ENCODE data around the gene ANXA7. TPM values are rescaled to one million over a fixed set of nuclear protein-coding genes. Genes with fewer than 3 reads are reported as not detected.
A peak's percentile ranks its signal among the peaks of the same experiment; 100 is the strongest.

Gene ANXA7
- total RNA-seq (85.5 and 132 TPM in 2 replicates), polyA plus RNA-seq (150 and 169 TPM in 2 replicates), polyA minus RNA-seq (ENCODE audit: low replicate concordance) (156 and 164 TPM in 2 replicates)
- 98.5 and 127 TPM in 2 replicates for polyA plus RNA-seq (2012)

- H3K27ac ChIP-seq (ENCODE audit: insufficient read depth, low read length) = peak within 1 kb of the TSS; percentile 98
- H4K20me1 ChIP-seq (ENCODE audit: control insufficient read depth, extremely low read depth, insufficient read depth, low read length) = no peaks in the 10 kb centered on the region
- peaks cover 41% of the 10 kb centered on the region for H3K79me2 ChIP-seq (ENCODE audit: control insufficient read depth, insufficient read depth, low read length)
- H3K27me3 ChIP-seq (ENCODE audit: control insufficient read depth, insufficient read depth, low read length) = no peaks in the 10 kb centered on the region
- H3K36me3 ChIP-seq (ENCODE audit: control insufficient read depth, insufficient read depth, low read length) = no peaks in the 10 kb centered on the region
- H2AFZ ChIP-seq (ENCODE audit: low read length) = peak within 1 kb of the TSS; percentile 79
- H3K4me1 ChIP-seq (ENCODE audit: control insufficient read depth, extremely low read depth, insufficient read depth, low read length) = peaks cover 4% of the 10 kb centered on the region
- TF ChIP-seq, protein P1, sequence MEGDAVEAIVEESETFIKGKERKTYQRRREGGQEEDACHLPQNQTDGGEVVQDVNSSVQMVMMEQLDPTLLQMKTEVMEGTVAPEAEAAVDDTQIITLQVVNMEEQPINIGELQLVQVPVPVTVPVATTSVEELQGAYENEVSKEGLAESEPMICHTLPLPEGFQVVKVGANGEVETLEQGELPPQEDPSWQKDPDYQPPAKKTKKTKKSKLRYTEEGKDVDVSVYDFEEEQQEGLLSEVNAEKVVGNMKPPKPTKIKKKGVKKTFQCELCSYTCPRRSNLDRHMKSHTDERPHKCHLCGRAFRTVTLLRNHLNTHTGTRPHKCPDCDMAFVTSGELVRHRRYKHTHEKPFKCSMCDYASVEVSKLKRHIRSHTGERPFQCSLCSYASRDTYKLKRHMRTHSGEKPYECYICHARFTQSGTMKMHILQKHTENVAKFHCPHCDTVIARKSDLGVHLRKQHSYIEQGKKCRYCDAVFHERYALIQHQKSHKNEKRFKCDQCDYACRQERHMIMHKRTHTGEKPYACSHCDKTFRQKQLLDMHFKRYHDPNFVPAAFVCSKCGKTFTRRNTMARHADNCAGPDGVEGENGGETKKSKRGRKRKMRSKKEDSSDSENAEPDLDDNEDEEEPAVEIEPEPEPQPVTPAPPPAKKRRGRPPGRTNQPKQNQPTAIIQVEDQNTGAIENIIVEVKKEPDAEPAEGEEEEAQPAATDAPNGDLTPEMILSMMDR (conservative IDR thresholded peaks at IDR 0.05 in 1 of 2, IDR thresholded peaks at IDR 0.05 in 1 of 2; ENCODE audit: low read depth in 1 of 2, low read length in 2 of 2) = peak; percentile 22 to 29
- TF ChIP-seq EZH2 (IDR thresholded peaks at IDR 0.05; ENCODE audit: low read length, missing control alignments) = no peak
- H3K9me3 ChIP-seq (ENCODE audit: control insufficient read depth, insufficient read depth, low read depth, low read length) = no peaks in the 10 kb centered on the region
- peak; percentile 80 to 81 for DNase-seq (ENCODE audit: low read depth in 2 of 2)
- peak within 1 kb of the TSS; percentile 80 to 99 (median 89) for H3K4me3 ChIP-seq (replicated peaks in 1 of 4; ENCODE audit: control extremely low read depth in 1 of 4, insufficient read depth in 1 of 4, low read depth in 3 of 4, low read length in 4 of 4)
- H3K4me2 ChIP-seq (ENCODE audit: extremely low read depth, insufficient read depth, low read length) = peak within 1 kb of the TSS; percentile 96
- H3K9ac ChIP-seq (ENCODE audit: insufficient read depth, low read length) = peak within 1 kb of the TSS; percentile 98
Observed at GRCh38 chr10:73413528-73414229, at the start of gene ANXA7. TSS of gene ANXA7 (minus strand) at chr10:73414058. CDS start at chr10:73400856, 13,202 bp downstream.

DNA sequence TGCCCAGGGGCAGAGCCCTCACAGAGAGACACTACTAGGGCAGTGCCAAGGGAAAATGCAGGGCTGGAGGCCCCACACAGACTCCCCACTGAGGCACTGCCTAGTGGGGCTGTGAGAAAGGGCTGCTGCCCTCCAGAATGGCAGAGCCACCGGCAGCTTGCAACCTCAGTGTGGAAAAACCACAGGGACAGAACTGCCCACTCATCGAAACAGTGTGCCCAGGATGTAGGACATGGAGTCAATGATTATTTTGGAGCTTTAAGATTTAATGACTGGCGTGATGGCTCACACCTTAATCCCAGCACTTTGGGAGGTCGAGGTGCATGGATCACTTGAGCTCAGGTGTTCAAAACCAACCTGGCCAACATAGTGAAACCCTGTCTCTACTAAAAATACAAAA, 47.0 kb upstream of the ANXA7 start:
- Histone ChIP-seq H3K27me3 (ENCODE audit: control insufficient read depth, insufficient read depth, low read length) (no peaks in the 10 kb centered on the region), H3K9ac (ENCODE audit: insufficient read depth, low read length) (no peak overlapping the region), H2AFZ (ENCODE audit: low read length) (no peak overlapping the region), H4K20me1 (ENCODE audit: control insufficient read depth, extremely low read depth, insufficient read depth, low read length) (no peaks in the 10 kb centered on the region), H3K79me2 (ENCODE audit: control insufficient read depth, insufficient read depth, low read length) (no peaks in the 10 kb centered on the region), H3K4me1 (ENCODE audit: control insufficient read depth, extremely low read depth, insufficient read depth, low read length) (no peaks in the 10 kb centered on the region), H3K36me3 (ENCODE audit: control insufficient read depth, insufficient read depth, low read length) (peaks cover 3% of the 10 kb centered on the region), H3K4me2 (ENCODE audit: extremely low read depth, insufficient read depth, low read length) (no peak overlapping the region), H3K4me3 (replicated peaks in 1 of 4; ENCODE audit: control extremely low read depth in 1 of 4, insufficient read depth in 1 of 4, low read depth in 3 of 4, low read length in 4 of 4) (no peak overlapping the region), H3K27ac (ENCODE audit: insufficient read depth, low read length) (no peak overlapping the region), H3K9me3 (ENCODE audit: control insufficient read depth, insufficient read depth, low read depth, low read length) (no peaks in the 10 kb centered on the region)
- TF ChIP-seq, protein P1 (conservative IDR thresholded peaks at IDR 0.05 in 1 of 2, IDR thresholded peaks at IDR 0.05 in 1 of 2; ENCODE audit: low read depth in 1 of 2, low read length in 2 of 2) = no peak
- no peak for TF ChIP-seq EZH2 (IDR thresholded peaks at IDR 0.05; ENCODE audit: low read length, missing control alignments)
- DNase-seq (ENCODE audit: low read depth in 2 of 2) = no peak

DNA sequence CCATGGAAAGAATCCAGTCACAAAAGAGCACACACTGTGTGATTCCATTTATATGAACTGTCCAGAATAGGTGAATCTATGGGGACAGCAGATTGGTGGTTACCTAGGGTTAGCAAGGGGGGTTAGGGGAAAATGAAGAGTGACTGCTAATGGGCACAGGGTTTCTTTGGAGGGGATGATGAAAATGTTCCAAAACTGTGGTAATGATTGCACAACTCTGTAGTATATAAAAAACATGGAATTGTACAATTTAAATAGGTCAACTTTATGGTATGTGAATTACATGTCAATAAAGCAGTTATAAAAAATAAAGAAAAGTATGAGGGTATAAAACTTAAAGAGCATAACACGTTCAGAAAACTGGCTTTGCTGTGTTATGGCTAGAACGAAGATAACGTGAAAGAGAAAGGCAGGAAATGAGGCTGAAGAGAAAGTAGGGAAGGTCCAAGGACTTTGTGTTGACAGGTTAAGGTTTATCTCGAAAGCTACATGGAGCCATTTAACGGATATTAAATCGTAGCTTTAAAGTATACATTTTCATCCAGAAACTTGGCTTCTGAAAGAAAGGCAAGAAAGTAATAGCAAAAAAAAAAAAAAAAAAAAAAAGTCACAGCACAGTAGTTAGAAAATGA, 45.9 kb upstream of the ANXA7 start:
- Histone ChIP-seq H3K27ac (ENCODE audit: insufficient read depth, low read length) (no peak overlapping the region), H4K20me1 (ENCODE audit: control insufficient read depth, extremely low read depth, insufficient read depth, low read length) (no peaks in the 10 kb centered on the region), H2AFZ (ENCODE audit: low read length) (no peak overlapping the region), H3K27me3 (ENCODE audit: control insufficient read depth, insufficient read depth, low read length) (no peaks in the 10 kb centered on the region), H3K4me2 (ENCODE audit: extremely low read depth, insufficient read depth, low read length) (no peak overlapping the region), H3K9me3 (ENCODE audit: control insufficient read depth, insufficient read depth, low read depth, low read length) (no peaks in the 10 kb centered on the region), H3K4me1 (ENCODE audit: control insufficient read depth, extremely low read depth, insufficient read depth, low read length) (no peaks in the 10 kb centered on the region), H3K79me2 (ENCODE audit: control insufficient read depth, insufficient read depth, low read length) (no peaks in the 10 kb centered on the region), H3K4me3 (replicated peaks in 1 of 4; ENCODE audit: control extremely low read depth in 1 of 4, insufficient read depth in 1 of 4, low read depth in 3 of 4, low read length in 4 of 4) (no peak overlapping the region), H3K9ac (ENCODE audit: insufficient read depth, low read length) (no peak overlapping the region), H3K36me3 (ENCODE audit: control insufficient read depth, insufficient read depth, low read length) (peaks cover 1% of the 10 kb centered on the region)
- DNase-seq (ENCODE audit: low read depth in 2 of 2) = peak in 1 of 2 donors; percentile 57
- TF ChIP-seq, protein P1 (conservative IDR thresholded peaks at IDR 0.05 in 1 of 2, IDR thresholded peaks at IDR 0.05 in 1 of 2; ENCODE audit: low read depth in 1 of 2, low read length in 2 of 2) = no peak
- TF ChIP-seq EZH2 (IDR thresholded peaks at IDR 0.05; ENCODE audit: low read length, missing control alignments) = no peak
